Activated CD4-positive, alpha-beta T cell treated with anti-CD3 and anti-CD28 coated beads for 1 hour (primary cell): Measurements from ENCODE around the gene ACSM6.
"Not testable (repeated sequence)": the region's sequence is repeated elsewhere in the genome, so short reads cannot be mapped to it uniquely, and the experiment has no call there.

Source experiments
- DNase-seq: peaks from one replicate; pipeline ENCODE4 v3.0.0-alpha.2; 2020

Gene ACSM6, protein sequence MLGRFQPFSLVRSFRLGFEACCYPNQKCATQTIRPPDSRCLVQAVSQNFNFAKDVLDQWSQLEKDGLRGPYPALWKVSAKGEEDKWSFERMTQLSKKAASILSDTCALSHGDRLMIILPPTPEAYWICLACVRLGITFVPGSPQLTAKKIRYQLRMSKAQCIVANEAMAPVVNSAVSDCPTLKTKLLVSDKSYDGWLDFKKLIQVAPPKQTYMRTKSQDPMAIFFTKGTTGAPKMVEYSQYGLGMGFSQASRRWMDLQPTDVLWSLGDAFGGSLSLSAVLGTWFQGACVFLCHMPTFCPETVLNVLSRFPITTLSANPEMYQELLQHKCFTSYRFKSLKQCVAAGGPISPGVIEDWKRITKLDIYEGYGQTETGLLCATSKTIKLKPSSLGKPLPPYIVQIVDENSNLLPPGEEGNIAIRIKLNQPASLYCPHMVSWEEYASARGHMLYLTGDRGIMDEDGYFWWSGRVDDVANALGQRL

DNA sequence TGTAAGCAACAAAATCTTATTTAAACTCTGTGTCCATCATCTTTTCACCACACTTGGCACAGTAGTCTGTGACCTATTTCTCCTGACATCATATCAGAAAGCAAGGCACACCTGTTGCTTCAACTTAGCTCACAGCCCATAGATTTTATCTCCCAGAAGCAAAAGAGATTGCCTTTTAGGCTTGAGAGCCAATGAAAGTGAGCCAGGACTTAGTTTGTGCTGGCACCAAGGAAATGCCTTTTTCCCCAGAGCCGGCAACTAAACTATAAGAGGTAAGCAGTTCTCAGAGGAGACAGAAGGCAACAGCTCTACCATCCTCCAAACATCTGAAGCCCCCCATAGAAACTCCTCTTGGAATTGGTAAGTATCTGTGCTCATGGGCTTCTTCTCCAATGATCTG lies at the start of gene ACSM6:
ACSM6 (plus strand) TSS at position 295 of the 400 bp plus-strand sequence. CDS start 248 bp downstream, outside the sequence.
- no peak for DNase-seq

GRCh38 chr10:95168694-95169093 lies 25.3 kb upstream of the ACSM6 start:
- DNase-seq, result no peak

DNA sequence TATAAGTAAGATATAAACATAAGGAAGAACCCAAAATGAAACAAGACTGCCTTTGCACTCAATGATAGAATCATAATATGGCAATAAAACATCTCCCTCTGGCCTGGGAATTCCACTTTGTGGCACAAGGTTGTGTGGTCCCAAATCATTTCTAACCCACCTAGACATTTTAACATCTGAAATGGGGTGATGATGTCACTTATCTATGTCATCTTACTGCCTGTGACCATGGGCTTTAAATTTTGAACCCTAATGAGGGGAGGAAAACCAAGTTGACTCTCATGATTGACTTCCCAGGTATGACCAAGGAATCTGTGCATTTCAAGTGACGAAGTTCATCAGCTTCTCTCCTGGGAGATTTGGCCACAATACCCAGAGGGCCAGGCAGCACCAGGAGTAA lies 24.5 kb upstream of the ACSM6 start:
- DNase-seq, result no peak

- no peak for DNase-seq
Measured at GRCh38 chr10:95170790-95171189, 23.2 kb upstream of the ACSM6 start.

DNA sequence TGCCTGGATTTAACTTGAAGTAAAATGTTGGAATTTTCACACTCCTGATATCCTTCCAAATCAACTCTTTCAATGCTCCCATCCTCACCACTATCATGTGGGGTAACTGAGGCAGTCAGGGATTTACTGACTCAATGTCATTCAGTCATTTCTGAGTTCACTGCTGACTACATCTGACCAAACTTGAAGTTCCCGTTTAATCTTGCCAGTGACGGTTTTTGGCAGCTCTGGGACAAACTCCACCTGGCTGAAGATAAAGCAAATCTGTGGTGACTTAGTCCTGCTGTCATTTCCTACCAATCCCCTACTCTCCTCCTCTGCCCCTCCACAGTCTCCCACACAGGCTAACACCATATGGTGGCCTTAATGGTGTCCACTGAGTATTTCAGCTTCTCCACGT lies 22.7 kb upstream of the ACSM6 start:
- DNase-seq, result no peak

GRCh38 chr10:95172851-95173250 lies 21.2 kb upstream of the ACSM6 start:
- DNase-seq, result no peak

DNA sequence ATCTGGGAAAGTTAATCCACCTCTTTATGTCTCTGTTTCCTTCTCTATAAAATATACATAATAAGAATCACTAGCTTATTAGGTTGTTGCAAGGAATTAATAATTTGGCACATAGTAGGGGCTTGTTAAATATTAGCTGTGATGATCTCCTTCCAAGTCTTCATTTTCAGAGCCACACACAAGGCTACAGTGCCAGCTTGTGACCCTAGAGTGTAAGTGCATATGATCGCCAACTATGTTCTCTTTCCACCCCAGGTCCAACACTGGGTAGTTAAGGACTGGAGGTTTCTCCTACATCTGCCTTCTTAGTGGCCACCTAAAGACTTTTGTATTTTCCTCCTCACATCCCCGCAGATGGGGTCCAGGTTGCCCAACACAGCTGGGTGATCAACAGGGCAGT lies 17.9 kb upstream of the ACSM6 start:
- DNase-seq, result no peak

DNA sequence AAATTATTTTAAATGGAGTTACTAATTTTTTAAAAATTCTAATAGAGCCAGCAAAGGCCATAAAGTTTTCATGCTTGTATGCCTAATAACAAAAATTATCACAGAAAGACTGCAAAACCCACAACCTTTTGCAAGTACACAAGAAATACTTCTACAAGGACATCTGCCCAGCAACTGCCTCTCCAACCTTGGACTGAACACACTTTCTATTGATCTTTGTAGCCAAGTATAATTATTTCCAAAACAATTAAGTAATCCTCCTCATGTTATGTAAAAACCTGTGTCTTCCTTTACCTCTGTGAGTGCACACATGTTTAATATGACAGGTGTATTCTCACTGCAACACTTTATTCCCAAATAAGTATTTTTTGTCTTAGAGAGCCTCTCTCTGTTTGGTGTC lies 16.6 kb upstream of the ACSM6 start:
- DNase-seq, result no peak

GRCh38 chr10:95178266-95178665 lies 15.8 kb upstream of the ACSM6 start:
- no peak for DNase-seq

- DNase-seq, result no peak
Measured at GRCh38 chr10:95178797-95179196, 15.2 kb upstream of the ACSM6 start.

GRCh38 chr10:95181726-95182125 lies 12.3 kb upstream of the ACSM6 start:
- no peak for DNase-seq

DNA sequence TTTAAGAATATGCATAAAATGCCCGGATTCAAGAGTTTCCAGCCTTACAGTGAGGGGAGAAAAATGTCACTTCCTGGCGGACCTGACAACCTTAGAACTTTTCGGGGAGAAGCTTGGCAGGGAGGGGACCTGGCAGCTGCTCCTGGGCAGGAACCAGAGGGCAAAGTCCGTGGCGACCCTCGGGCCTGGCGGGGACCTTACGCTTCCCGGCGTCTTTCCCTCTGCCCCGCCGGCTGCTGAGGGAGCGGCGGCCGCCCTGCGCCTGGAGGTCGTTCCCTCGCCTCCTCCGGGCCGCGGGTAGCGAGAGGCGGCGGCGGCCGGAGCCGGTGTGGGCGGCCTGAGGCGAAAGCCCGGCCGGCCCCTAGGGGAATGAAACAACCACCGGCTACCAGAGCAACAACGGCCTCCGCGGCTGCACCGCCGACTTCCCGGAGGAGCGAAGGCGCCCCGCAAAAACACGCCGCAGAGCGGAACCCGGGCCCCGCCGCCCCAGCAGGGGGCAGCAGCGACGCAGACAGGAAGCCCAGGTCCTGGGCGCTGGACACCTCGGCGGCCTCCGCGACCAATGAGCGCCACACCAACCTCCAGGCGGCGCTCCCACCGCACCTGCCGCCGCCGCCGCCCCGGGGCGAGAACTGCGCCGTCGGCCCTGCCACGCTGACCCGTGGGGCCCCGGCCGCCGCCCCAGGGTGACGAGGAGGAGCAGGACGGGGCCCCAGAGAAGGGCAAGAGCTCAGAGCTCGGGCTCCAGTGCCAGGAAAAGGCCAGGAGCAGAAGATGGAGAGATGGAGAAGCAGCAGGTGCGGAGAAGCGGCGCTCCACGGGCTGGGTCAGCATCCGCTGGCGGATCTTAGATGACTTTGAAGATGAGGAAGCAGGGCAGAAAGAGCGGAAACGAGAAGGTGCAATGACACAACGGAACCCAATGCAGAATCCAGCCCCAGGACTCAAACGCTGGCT lies 10.5 kb upstream of the ACSM6 start:
- peak; percentile 40 for DNase-seq

DNA sequence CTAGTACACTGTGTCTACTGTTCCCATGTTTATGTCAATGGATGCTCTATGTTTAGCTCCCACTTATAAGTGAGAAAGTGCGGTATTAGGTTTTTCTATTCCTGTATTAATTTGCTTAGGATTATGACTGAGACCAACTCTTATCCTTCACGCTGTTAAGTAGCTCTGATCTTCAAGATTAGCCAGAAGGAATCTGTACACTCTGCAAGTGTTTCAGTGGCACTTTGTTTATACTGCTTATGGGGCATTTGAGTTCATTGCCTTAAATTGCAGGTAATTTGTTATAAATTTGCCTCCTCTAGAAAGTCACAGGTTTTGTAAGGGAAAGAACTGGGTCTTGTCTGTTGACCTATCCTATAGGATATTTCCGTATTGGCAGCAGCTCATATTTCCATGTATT lies 6.4 kb upstream of the ACSM6 start:
- DNase-seq, result no peak

DNA sequence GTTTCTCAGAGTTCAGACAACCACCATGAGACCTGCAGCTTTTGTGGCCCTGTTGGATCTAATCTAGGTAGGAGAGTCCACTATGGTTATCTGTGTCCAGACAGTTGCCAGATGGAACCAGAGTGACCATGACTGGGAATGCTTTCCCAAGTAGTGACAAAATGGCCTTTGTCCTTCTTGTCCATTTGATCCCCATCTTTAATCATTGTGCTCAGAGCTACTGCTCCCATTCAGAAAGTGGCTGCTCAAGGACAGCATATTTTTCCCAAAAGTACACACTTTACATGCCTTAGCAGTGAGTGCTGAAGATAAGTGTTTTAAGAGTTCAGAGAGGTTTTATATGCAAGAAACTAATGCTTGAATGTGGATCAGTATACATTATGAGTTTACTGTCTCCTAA lies 5.4 kb upstream of the ACSM6 start:
- no peak for DNase-seq

DNA sequence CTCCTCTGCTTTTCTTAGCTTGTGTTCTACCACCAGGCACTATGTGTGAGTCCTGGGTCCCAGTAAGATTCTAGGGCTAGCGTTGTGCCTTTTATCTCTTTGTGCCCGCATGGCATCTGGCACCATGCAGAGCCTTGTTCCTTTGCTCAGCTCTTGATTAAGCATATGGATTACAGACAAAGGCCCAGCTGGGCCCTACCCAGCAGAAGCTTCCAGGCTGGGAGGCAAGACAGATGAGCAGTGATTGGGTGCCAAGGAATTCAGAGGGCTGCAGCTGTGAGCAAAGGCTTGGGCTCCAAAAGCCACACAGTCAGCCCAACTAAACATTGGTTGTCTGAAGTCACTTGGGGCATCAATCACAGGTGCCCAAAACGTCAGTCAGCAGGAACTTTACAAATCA lies 2.0 kb downstream of the ACSM6 start:
- no peak for DNase-seq

- no peak for DNase-seq
Measured at GRCh38 chr10:95201736-95202135, 7.7 kb downstream of the ACSM6 start.

DNA sequence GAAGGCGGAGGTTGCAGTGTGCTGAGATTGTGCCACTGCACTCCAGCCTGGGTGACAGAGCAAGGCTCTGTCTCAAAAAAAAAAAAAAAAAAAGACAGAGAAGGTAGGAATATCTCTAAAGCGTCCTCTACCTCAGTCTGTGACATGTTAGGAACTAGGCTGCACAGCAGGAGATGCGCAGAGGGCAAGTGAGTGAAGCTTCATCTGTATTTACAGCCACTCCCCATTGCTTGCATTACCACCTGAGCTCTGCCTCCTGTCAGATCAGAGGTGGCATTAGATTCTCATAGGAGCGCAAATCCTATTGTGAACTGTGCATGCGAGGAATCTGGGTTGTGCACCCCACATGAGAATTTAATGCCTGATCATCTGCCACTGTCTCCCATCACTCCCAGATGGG lies 8.8 kb downstream of the ACSM6 start:
- DNase-seq, result not testable (repeated sequence)

DNA sequence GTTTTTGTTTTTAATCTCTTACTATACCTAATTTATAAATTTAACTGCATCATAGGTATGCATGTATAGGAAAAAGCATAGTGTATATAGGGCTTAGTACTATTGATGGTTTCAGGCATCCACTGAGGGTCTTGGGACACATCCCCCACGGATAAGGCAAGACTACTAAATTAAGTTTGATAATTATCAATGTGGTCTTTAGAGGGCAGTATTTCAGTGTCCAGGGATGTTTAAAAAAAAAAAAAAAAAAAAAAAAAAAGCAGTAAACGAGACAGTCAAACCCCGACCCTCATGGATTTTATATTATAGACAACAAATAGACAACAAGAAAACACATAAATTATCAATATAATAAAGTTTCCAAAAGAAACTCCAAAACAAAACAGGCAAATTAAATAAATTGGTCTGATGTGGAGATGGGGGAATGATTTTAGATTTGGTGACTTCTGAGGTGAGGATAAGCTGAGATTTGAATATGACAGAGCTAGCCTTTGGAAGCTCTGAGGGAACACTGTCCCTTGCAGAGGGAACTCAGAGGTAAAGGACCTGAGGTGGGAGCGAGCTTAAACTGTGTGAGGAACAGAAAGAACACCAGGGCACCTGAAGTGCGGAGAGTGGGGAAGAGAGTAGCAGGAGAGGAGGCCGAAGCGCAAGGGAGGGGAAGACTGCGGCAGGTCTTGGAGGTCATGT lies 14.8 kb downstream of the ACSM6 start:
- no peak for DNase-seq

GRCh38 chr10:95209509-95210127 lies 15.6 kb downstream of the ACSM6 start:
- no peak for DNase-seq

DNA sequence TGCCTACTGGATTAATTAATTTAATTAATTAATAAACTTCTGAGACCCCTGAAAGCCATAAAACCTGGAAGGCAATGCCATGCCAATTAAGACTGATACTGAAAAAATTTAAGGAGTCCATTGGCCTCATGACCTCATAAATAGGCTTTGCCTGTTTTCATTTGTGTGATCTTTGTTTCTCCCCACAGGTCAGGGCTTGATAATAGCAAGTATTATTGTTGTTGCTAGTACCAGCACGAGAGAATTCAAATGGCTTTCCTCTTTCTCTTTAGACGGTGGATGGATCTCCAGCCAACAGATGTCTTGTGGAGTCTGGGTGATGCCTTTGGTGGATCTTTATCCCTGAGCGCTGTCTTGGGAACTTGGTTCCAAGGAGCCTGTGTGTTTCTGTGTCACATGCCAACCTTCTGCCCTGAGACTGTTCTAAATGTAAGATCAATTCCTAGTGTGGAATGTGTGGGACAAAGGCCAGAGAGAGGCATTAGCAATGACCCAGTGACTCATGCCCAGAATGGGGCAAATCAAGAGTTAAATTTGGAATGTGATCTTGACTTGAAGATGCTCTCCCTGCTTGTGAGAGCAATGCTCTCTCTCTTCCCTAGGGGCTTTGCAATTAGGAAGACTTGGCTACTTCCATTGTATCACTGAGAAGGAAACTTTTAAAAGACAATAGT lies 17.7 kb downstream of the ACSM6 start:
- no peak for DNase-seq

- no peak for DNase-seq
Measured at GRCh38 chr10:95214369-95214768, 20.3 kb downstream of the ACSM6 start.

GRCh38 chr10:95214793-95215192 lies 20.8 kb downstream of the ACSM6 start:
- DNase-seq, result no peak
